GM12874 (cell line): Measurements from ENCODE around the gene P2RY12.
A peak's percentile ranks its signal among the peaks of the same experiment; 100 is the strongest.

Source experiments
- TF ChIP-seq, protein P1 (sequence below): IDR thresholded peaks from 2 replicates; pipeline ENCODE4 v1.5.1; 2011; ENCODE audit warnings: low read depth, mild to moderate bottlenecking, control low read depth, low read length, moderate library complexity; ENCODE audit not compliant: insufficient read depth

P2RY12 gene

GRCh38 chr3:151382671-151383070, 1.9 kb downstream of the P2RY12 start:
- TF ChIP-seq, protein P1, sequence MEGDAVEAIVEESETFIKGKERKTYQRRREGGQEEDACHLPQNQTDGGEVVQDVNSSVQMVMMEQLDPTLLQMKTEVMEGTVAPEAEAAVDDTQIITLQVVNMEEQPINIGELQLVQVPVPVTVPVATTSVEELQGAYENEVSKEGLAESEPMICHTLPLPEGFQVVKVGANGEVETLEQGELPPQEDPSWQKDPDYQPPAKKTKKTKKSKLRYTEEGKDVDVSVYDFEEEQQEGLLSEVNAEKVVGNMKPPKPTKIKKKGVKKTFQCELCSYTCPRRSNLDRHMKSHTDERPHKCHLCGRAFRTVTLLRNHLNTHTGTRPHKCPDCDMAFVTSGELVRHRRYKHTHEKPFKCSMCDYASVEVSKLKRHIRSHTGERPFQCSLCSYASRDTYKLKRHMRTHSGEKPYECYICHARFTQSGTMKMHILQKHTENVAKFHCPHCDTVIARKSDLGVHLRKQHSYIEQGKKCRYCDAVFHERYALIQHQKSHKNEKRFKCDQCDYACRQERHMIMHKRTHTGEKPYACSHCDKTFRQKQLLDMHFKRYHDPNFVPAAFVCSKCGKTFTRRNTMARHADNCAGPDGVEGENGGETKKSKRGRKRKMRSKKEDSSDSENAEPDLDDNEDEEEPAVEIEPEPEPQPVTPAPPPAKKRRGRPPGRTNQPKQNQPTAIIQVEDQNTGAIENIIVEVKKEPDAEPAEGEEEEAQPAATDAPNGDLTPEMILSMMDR, result no peak

GRCh38 chr3:151379083-151379734, 5.3 kb downstream of the P2RY12 start:
- TF ChIP-seq, protein P1, result peak; percentile 80

GRCh38 chr3:151377768-151378385, 6.7 kb downstream of the P2RY12 start:
- TF ChIP-seq, protein P1, result no peak

DNA sequence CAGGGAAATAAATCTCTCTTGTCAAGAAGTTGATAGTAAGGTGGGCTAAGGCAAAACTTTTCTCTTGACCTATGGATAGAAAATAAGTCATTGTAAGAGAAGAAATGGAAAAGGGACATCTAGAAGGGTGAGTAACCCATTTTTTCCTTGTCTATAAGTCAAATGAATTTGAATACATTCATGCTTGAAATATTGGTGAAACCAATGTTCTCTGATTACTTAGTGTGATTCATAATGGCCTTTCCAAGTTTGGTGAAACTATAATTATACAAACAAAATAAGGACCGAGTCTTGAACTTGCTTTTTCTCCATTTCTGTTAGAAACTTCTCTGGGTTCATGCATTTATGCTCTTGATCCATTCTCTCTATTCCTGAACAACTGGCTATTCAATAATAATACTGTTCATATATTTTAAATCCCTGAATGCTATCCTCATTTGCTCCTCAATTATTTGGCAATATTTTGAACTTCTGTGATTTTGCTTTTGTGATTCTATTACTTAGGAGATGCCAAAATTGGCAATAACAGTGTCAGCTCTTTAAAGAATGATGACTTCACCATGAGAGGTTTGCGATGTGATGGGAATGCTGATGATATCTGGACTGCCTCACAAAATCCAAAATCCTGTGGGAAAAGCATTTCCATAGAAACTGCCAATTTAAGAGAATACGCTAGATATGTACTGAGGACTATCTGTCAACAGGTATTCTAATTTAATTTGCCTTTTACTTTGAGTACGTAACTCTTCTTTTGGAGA, 12.3 kb downstream of the P2RY12 start:
- TF ChIP-seq, protein P1, result no peak

- TF ChIP-seq, protein P1, result no peak
These were observed 13.0 kb downstream of the P2RY12 start for GRCh38 chr3:151371526-151371925.

- TF ChIP-seq, protein P1, result no peak
These were observed 17.1 kb downstream of the P2RY12 start for GRCh38 chr3:151367448-151367847.

GRCh38 chr3:151366993-151367392, 17.6 kb downstream of the P2RY12 start:
- TF ChIP-seq, protein P1, result no peak
